T-helper 2 cell treated with Interferon-gamma antibody and Interleukin-4, amounts not matched to agents 5 μg/mL and 100 μg/mL, for 36 hours (primary cell): Measurements from ENCODE around the gene OSCP1.
A peak's percentile ranks its signal among the peaks of the same experiment; 100 is the strongest.

Source experiments
- DNase-seq: peaks from one replicate; pipeline ENCODE4 v3.0.0; 2021; ENCODE audit warnings: low spot score
- H3K27ac Mint-ChIP-seq: one replicate; pipeline ENCODE4 v1.8.0; 2021; ENCODE audit warnings: mild to moderate bottlenecking, mixed read lengths
- H3K27me3 Mint-ChIP-seq: one replicate; pipeline ENCODE4 v1.8.0; 2021; ENCODE audit warnings: low read depth, mixed read lengths
- H3K36me3 Mint-ChIP-seq: one replicate; pipeline ENCODE4 v1.8.0; 2021; ENCODE audit warnings: low read depth, mixed read lengths
- H3K4me1 Mint-ChIP-seq: one replicate; pipeline ENCODE4 v1.8.0; 2021; ENCODE audit warnings: low read depth, mixed read lengths
- H3K4me3 Mint-ChIP-seq: one replicate; pipeline ENCODE4 v1.8.0; 2022; ENCODE audit warnings: mild to moderate bottlenecking, moderate library complexity, mixed read lengths
- H3K9me3 Mint-ChIP-seq: one replicate; pipeline ENCODE4 v1.8.0; 2021; ENCODE audit warnings: mixed read lengths

OSCP1 gene

GRCh38 chr1:36419569-36419968 is 30.7 kb downstream of the OSCP1 start:
- Mint-ChIP-seq H3K27ac (no peak overlapping the region), H3K4me3 (no peak overlapping the region), H3K9me3 (peaks cover 2% of the 10 kb centered on the region), H3K27me3 (no peaks in the 10 kb centered on the region), H3K36me3 (no peaks in the 10 kb centered on the region), H3K4me1 (peaks cover 13% of the 10 kb centered on the region)
- DNase-seq = no peak

- no peak for DNase-seq
- Mint-ChIP-seq H3K27me3 (no peaks in the 10 kb centered on the region), H3K36me3 (no peaks in the 10 kb centered on the region), H3K27ac (no peak overlapping the region), H3K9me3 (peaks cover 5% of the 10 kb centered on the region), H3K4me1 (peaks cover 13% of the 10 kb centered on the region), H3K4me3 (no peak overlapping the region)
These were observed 31.1 kb downstream of the OSCP1 start for GRCh38 chr1:36419140-36419539.

- no peak for DNase-seq
- Mint-ChIP-seq H3K36me3 (no peaks in the 10 kb centered on the region), H3K4me3 (no peak overlapping the region), H3K4me1 (peaks cover 13% of the 10 kb centered on the region), H3K9me3 (peaks cover 5% of the 10 kb centered on the region), H3K27me3 (no peaks in the 10 kb centered on the region), H3K27ac (no peak overlapping the region)
These were observed 32.3 kb downstream of the OSCP1 start for GRCh38 chr1:36417931-36418330.

GRCh38 chr1:36415661-36416326 is 34.5 kb downstream of the OSCP1 start:
- H3K4me3 Mint-ChIP-seq = no peak overlapping the region
- H3K4me1 Mint-ChIP-seq = peaks cover 16% of the 10 kb centered on the region
- H3K27me3 Mint-ChIP-seq = no peaks in the 10 kb centered on the region
- H3K36me3 Mint-ChIP-seq = peaks cover 3% of the 10 kb centered on the region
- no peak overlapping the region for H3K27ac Mint-ChIP-seq
- DNase-seq = no peak
- peaks cover 16% of the 10 kb centered on the region for H3K9me3 Mint-ChIP-seq

- Mint-ChIP-seq H3K27ac (no peak overlapping the region), H3K4me3 (no peak overlapping the region), H3K27me3 (no peaks in the 10 kb centered on the region), H3K36me3 (peaks cover 7% of the 10 kb centered on the region), H3K9me3 (peaks cover 21% of the 10 kb centered on the region), H3K4me1 (peaks cover 11% of the 10 kb centered on the region)
- no peak for DNase-seq
These were observed 35.9 kb downstream of the OSCP1 start for GRCh38 chr1:36414384-36414783.

- DNase-seq = peak; percentile 60
- peak overlapping the region; percentile 92 for H3K27ac Mint-ChIP-seq
- peaks cover 21% of the 10 kb centered on the region for H3K9me3 Mint-ChIP-seq
These were observed 38.3 kb downstream of the OSCP1 start for GRCh38 chr1:36411674-36412648.

GRCh38 chr1:36408479-36408878 is 41.8 kb downstream of the OSCP1 start:
- no peak for DNase-seq
- Mint-ChIP-seq H3K36me3 (peaks cover 7% of the 10 kb centered on the region), H3K4me1 (peaks cover 12% of the 10 kb centered on the region), H3K4me3 (no peak overlapping the region), H3K27me3 (no peaks in the 10 kb centered on the region), H3K9me3 (peaks cover 16% of the 10 kb centered on the region), H3K27ac (no peak overlapping the region)

More at GRCh38 chr1:36411674-36412648, 38.3 kb downstream of the OSCP1 start:
- Mint-ChIP-seq H3K27me3 (no peaks in the 10 kb centered on the region), H3K4me3 (peak overlapping the region; percentile 64), H3K36me3 (peaks cover 7% of the 10 kb centered on the region), H3K4me1 (peaks cover 11% of the 10 kb centered on the region)

- H3K9me3 Mint-ChIP-seq = peaks cover 8% of the 10 kb centered on the region
- H3K27ac Mint-ChIP-seq = peak overlapping the region; percentile 27
- no peaks in the 10 kb centered on the region for H3K27me3 Mint-ChIP-seq
- H3K36me3 Mint-ChIP-seq = peaks cover 4% of the 10 kb centered on the region
- no peak overlapping the region for H3K4me3 Mint-ChIP-seq
- H3K4me1 Mint-ChIP-seq = peaks cover 6% of the 10 kb centered on the region
- no peak for DNase-seq
These were observed 43.8 kb downstream of the OSCP1 start for GRCh38 chr1:36406440-36406839.

- Mint-ChIP-seq H3K36me3 (no peaks in the 10 kb centered on the region), H3K4me3 (no peak overlapping the region), H3K9me3 (no peaks in the 10 kb centered on the region), H3K4me1 (peaks cover 8% of the 10 kb centered on the region), H3K27me3 (no peaks in the 10 kb centered on the region), H3K27ac (no peak overlapping the region)
- DNase-seq = no peak
These were observed 47.8 kb downstream of the OSCP1 start for GRCh38 chr1:36402504-36402890.

GRCh38 chr1:36401602-36402503 is 48.4 kb downstream of the OSCP1 start:
- H3K27me3 Mint-ChIP-seq = no peaks in the 10 kb centered on the region
- H3K36me3 Mint-ChIP-seq = no peaks in the 10 kb centered on the region
- peaks cover 10% of the 10 kb centered on the region for H3K4me1 Mint-ChIP-seq
- H3K27ac Mint-ChIP-seq = no peak overlapping the region
- no peak overlapping the region for H3K4me3 Mint-ChIP-seq
- no peaks in the 10 kb centered on the region for H3K9me3 Mint-ChIP-seq
- no peak for DNase-seq

- Mint-ChIP-seq H3K36me3 (no peaks in the 10 kb centered on the region), H3K4me1 (peaks cover 13% of the 10 kb centered on the region), H3K4me3 (no peak overlapping the region), H3K27me3 (no peaks in the 10 kb centered on the region), H3K27ac (no peak overlapping the region), H3K9me3 (no peaks in the 10 kb centered on the region)
- peak; percentile 21 for DNase-seq
These were observed 49.2 kb downstream of the OSCP1 start for GRCh38 chr1:36400825-36401601.

GRCh38 chr1:36400514-36400824 is 49.8 kb downstream of the OSCP1 start:
- no peak overlapping the region for H3K27ac Mint-ChIP-seq
- H3K9me3 Mint-ChIP-seq = no peaks in the 10 kb centered on the region
- peaks cover 13% of the 10 kb centered on the region for H3K4me1 Mint-ChIP-seq
- no peak for DNase-seq
- no peak overlapping the region for H3K4me3 Mint-ChIP-seq
- no peaks in the 10 kb centered on the region for H3K36me3 Mint-ChIP-seq
- H3K27me3 Mint-ChIP-seq = no peaks in the 10 kb centered on the region

- peaks cover 15% of the 10 kb centered on the region for H3K4me1 Mint-ChIP-seq
- H3K27me3 Mint-ChIP-seq = no peaks in the 10 kb centered on the region
These were observed 51.8 kb downstream of the OSCP1 start for GRCh38 chr1:36398370-36398977.

More at GRCh38 chr1:36398370-36398977, 51.8 kb downstream of the OSCP1 start:
- Mint-ChIP-seq H3K36me3 (peaks cover 2% of the 10 kb centered on the region), H3K4me3 (peak overlapping the region; percentile 93), H3K9me3 (no peaks in the 10 kb centered on the region), H3K27ac (peak overlapping the region; percentile 96)
- DNase-seq = no peak
